KMS-11 (cell line): ENCODE data around the gene XRCC5.

Experiments used
- H2AFZ ChIP-seq: fragments of 200-600 bp; sonication (generic); 2 replicates; pipeline ENCODE4 v1.6.1; 2016; ENCODE audit warnings: antibody characterized with exemption, mixed run types, low read depth
- H3K27ac ChIP-seq: fragments of 200-600 bp; sonication (generic); 2 replicates; pipeline ENCODE4 v1.6.1; 2016; ENCODE audit warnings: mild to moderate bottlenecking, mixed run types
- H3K27me3 ChIP-seq: fragments of 200-600 bp; sonication (generic); 2 replicates; pipeline ENCODE4 v1.6.1; 2017; ENCODE audit warnings: mild to moderate bottlenecking, low read depth, mixed run types, moderate library complexity; ENCODE audit not compliant: insufficient read depth
- H3K36me3 ChIP-seq: fragments of 200-600 bp; sonication (generic); 2 replicates; pipeline ENCODE4 v1.6.1; 2017; ENCODE audit warnings: mild to moderate bottlenecking, mixed run types; ENCODE audit not compliant: insufficient read depth
- H3K4me1 ChIP-seq: fragments of 200-600 bp; sonication (generic); 2 replicates; pipeline ENCODE4 v1.6.1; 2016; ENCODE audit warnings: mild to moderate bottlenecking, low read depth, mixed run types; ENCODE audit not compliant: poor library complexity, severe bottlenecking
- H3K4me2 ChIP-seq: fragments of 200-600 bp; sonication (generic); 2 replicates; pipeline ENCODE4 v1.7.0; 2016; ENCODE audit warnings: mild to moderate bottlenecking, mixed run types
- H3K4me3 ChIP-seq: fragments of 200-600 bp; sonication (generic); IDR thresholded peaks from 2 replicates; pipeline ENCODE4 v1.6.1; 2017; ENCODE audit warnings: low read depth, low read length, mixed read lengths; ENCODE audit not compliant: insufficient read depth
- H3K79me2 ChIP-seq: fragments of 200-600 bp; sonication (generic); 2 replicates; pipeline ENCODE4 v1.6.1; 2016; ENCODE audit warnings: low read depth, mixed run types; ENCODE audit not compliant: insufficient read depth
- H3K9ac ChIP-seq: fragments of 200-600 bp; sonication (generic); 2 replicates; pipeline ENCODE4 v1.6.1; 2016; ENCODE audit warnings: mild to moderate bottlenecking, mixed run types
- H4K20me1 ChIP-seq: fragments of 200-600 bp; sonication (generic); 2 replicates; pipeline ENCODE4 v1.6.1; 2016; ENCODE audit warnings: mild to moderate bottlenecking, mixed run types; ENCODE audit not compliant: insufficient read depth
- CTCF ChIP-seq: fragments of 200-600 bp; sonication (generic); conservative IDR thresholded peaks from 2 replicates; pipeline ENCODE4 v1.6.1; 2017; ENCODE audit warnings: low read depth, mild to moderate bottlenecking, antibody characterized with exemption, low read length, moderate library complexity, mixed read lengths

XRCC5 gene

GRCh38 chr2:216111122-216111521 is 2.0 kb downstream of the XRCC5 start:
- H3K79me2 ChIP-seq = peaks cover 47% of the 10 kb centered on the region
- H3K4me2 ChIP-seq = peak overlapping the region; percentile 97
- H3K4me1 ChIP-seq = peaks cover 61% of the 10 kb centered on the region
- no peak for TF ChIP-seq CTCF
- H4K20me1 ChIP-seq = no peaks in the 10 kb centered on the region
- H3K36me3 ChIP-seq = peaks cover 1% of the 10 kb centered on the region; the same call in 1 of the 2 replicates
- no peak overlapping the region for H2AFZ ChIP-seq
- no peak overlapping the region for H3K4me3 ChIP-seq
- no peaks in the 10 kb centered on the region for H3K27me3 ChIP-seq
- H3K9ac ChIP-seq = peak overlapping the region; percentile 69; the same call in 1 of the 2 replicates
- peak overlapping the region; percentile 72 for H3K27ac ChIP-seq

GRCh38 chr2:216112926-216113325 is 3.8 kb downstream of the XRCC5 start:
- Histone ChIP-seq H3K9ac (no peak overlapping the region; the same call in 1 of the 2 replicates), H3K4me3 (no peak overlapping the region), H3K36me3 (peaks cover 10% of the 10 kb centered on the region; the same call in 1 of the 2 replicates), H3K27ac (peak overlapping the region; percentile 72), H3K79me2 (peaks cover 65% of the 10 kb centered on the region), H4K20me1 (no peaks in the 10 kb centered on the region), H3K4me2 (peak overlapping the region; percentile 97), H3K4me1 (peaks cover 75% of the 10 kb centered on the region), H3K27me3 (no peaks in the 10 kb centered on the region), H2AFZ (no peak overlapping the region)
- no peak for TF ChIP-seq CTCF

GRCh38 chr2:216113572-216113971 is 4.4 kb downstream of the XRCC5 start:
- peak overlapping the region; percentile 97 for H3K4me2 ChIP-seq
- no peak for TF ChIP-seq CTCF

GRCh38 chr2:216114382-216114713 is 5.2 kb downstream of the XRCC5 start:
- Histone ChIP-seq H3K79me2 (peaks cover 77% of the 10 kb centered on the region), H3K27ac (peak overlapping the region; percentile 72), H3K27me3 (no peaks in the 10 kb centered on the region), H4K20me1 (no peaks in the 10 kb centered on the region), H3K9ac (peak overlapping the region; percentile 36), H3K4me1 (peaks cover 81% of the 10 kb centered on the region), H3K4me2 (peak overlapping the region; percentile 97), H3K4me3 (no peak overlapping the region), H3K36me3 (peaks cover 17% of the 10 kb centered on the region; the same call in 1 of the 2 replicates), H2AFZ (no peak overlapping the region)
- no peak for TF ChIP-seq CTCF

More at GRCh38 chr2:216113572-216113971, 4.4 kb downstream of the XRCC5 start:
- peak overlapping the region; percentile 36; the same call in 1 of the 2 replicates for H3K9ac ChIP-seq
- H3K4me3 ChIP-seq = no peak overlapping the region
- no peaks in the 10 kb centered on the region for H4K20me1 ChIP-seq
- H3K79me2 ChIP-seq = peaks cover 71% of the 10 kb centered on the region
- peaks cover 15% of the 10 kb centered on the region; the same call in 1 of the 2 replicates for H3K36me3 ChIP-seq
- no peaks in the 10 kb centered on the region for H3K27me3 ChIP-seq
- H3K4me1 ChIP-seq = peaks cover 76% of the 10 kb centered on the region
- H2AFZ ChIP-seq = no peak overlapping the region
- H3K27ac ChIP-seq = peak overlapping the region; percentile 72
